Smooth muscle cell (in vitro differentiated cells): Measurements from ENCODE around the gene PRKRA. TPM values are rescaled to one million over a fixed set of nuclear protein-coding genes. Genes with fewer than 3 reads are reported as not detected.
"Not testable (repeated sequence)": the region's sequence is repeated elsewhere in the genome, so short reads cannot be mapped to it uniquely, and the experiment has no call there.

ENCODE experiments used
- DNase-seq: peaks from one replicate; lab custom pipeline; 2025; ENCODE audit not compliant: unreplicated experiment; lab: John Stamatoyannopoulos, UW
- H2AFZ ChIP-seq: fragments of 200-600 bp; sonication (generic); 2 replicates; pipeline ENCODE4 v1.6.0; 2016; ENCODE audit warnings: antibody characterized with exemption, low read depth, mild to moderate bottlenecking
- H3F3A ChIP-seq: fragments of 200-600 bp; sonication (generic); 2 replicates; pipeline ENCODE4 v1.6.0; 2017; ENCODE audit warnings: antibody characterized with exemption, low read depth
- H3K27ac ChIP-seq: fragments of 200-600 bp; sonication (generic); 2 replicates; pipeline ENCODE4 v1.5.1; 2016; ENCODE audit warnings: low read depth, mild to moderate bottlenecking
- H3K27me3 ChIP-seq: fragments of 200-600 bp; sonication (generic); 2 replicates; pipeline ENCODE4 v1.6.1; 2016; ENCODE audit warnings: low read depth, mild to moderate bottlenecking
- H3K36me3 ChIP-seq: fragments of 200-600 bp; sonication (generic); 2 replicates; pipeline ENCODE4 v1.5.1; 2016; ENCODE audit warnings: low read depth
- H3K4me1 ChIP-seq: fragments of 200-600 bp; sonication (generic); 2 replicates; pipeline ENCODE4 v1.5.1; 2016; ENCODE audit warnings: low read depth
- H3K4me2 ChIP-seq: fragments of 200-600 bp; sonication (generic); 2 replicates; pipeline ENCODE4 v1.6.0; 2016; ENCODE audit warnings: mild to moderate bottlenecking
- H3K4me3 ChIP-seq: fragments of 200-600 bp; sonication (generic); 2 replicates; pipeline ENCODE4 v1.5.1; 2016; ENCODE audit warnings: mild to moderate bottlenecking
- H3K79me2 ChIP-seq: fragments of 200-600 bp; sonication (generic); 2 replicates; pipeline ENCODE4 v1.6.0; 2016; ENCODE audit warnings: low read depth, mild to moderate bottlenecking
- H3K9ac ChIP-seq: fragments of 200-600 bp; sonication (generic); 2 replicates; pipeline ENCODE4 v1.6.0; 2016; ENCODE audit warnings: low read depth
- H3K9me3 ChIP-seq: fragments of 200-600 bp; sonication (generic); replicated peaks from 2 replicates; pipeline ENCODE4 v1.5.1; 2016; ENCODE audit warnings: low read depth
- H4K20me1 ChIP-seq: fragments of 200-600 bp; sonication (generic); 2 replicates; pipeline ENCODE4 v1.6.0; 2016; ENCODE audit warnings: low read depth
- CTCF ChIP-seq: fragments of 200-600 bp; sonication (generic); IDR thresholded peaks from 2 replicates; pipeline ENCODE4 v1.5.1; 2017; ENCODE audit warnings: borderline replicate concordance, mild to moderate bottlenecking, antibody characterized with exemption; ENCODE audit not compliant: insufficient read depth, poor library complexity, severe bottlenecking
- WGBS: methylation state at CpG from one replicate; pipeline ENCODE4 v1.1.7; 2016; ENCODE audit warnings: low lambda C conversion rate; 5-methylcytosine and 5-hydroxymethylcytosine counted together
- polyA plus RNA-seq: library from polyadenylated mRNA; unstranded; fragments of >200 nt; fragmentation: Nextera tagmentation; extraction: Ambion mirVana; gene quantifications from 2 replicates; pipeline ENCODE4 v1.2.1, GENCODE V29; 2016
- total RNA-seq: library from RNA; depleted of rRNA; stranded (reverse); fragments of >200 nt; gene quantifications from 2 replicates; pipeline ENCODE4 v1.2.3, GENCODE V29; 2014

Gene PRKRA
- total and polyA plus RNA-seq, 2 experiments from 2014 or later = 48.8 to 57.5 TPM

- Histone ChIP-seq H3K4me1 (no peaks in the 10 kb centered on the region), H3K9ac (peak overlapping the region; percentile 92), H3F3A (no peaks in the 10 kb centered on the region), H4K20me1 (no peaks in the 10 kb centered on the region), H3K9me3 (no peaks in the 10 kb centered on the region), H3K79me2 (peaks cover 10% of the 10 kb centered on the region), H2AFZ (peak overlapping the region; percentile 93), H3K4me3 (peak overlapping the region; percentile 83), H3K27ac (peak overlapping the region; percentile 91), H3K27me3 (no peaks in the 10 kb centered on the region), H3K36me3 (no peaks in the 10 kb centered on the region), H3K4me2 (peak overlapping the region; percentile 88)
- under 1% methylated on average over 44 of the region's 45 CpGs for WGBS
- peak; percentile 67 for DNase-seq
- no peak for TF ChIP-seq CTCF
These were observed 37.3 kb downstream of the PRKRA start for GRCh38 chr2:178413472-178414265.

GRCh38 chr2:178412453-178412852 is 38.5 kb downstream of the PRKRA start:
- not testable (repeated sequence) for H3K4me1 ChIP-seq, H4K20me1 ChIP-seq, H3K79me2 ChIP-seq, DNase-seq, H3K4me3 ChIP-seq, H3K9me3 ChIP-seq, H3K4me2 ChIP-seq, H3K27me3 ChIP-seq, H3K36me3 ChIP-seq, H2AFZ ChIP-seq, H3K27ac ChIP-seq, H3F3A ChIP-seq, H3K9ac ChIP-seq
- WGBS = 96% methylated on average over 8 of the region's 8 CpGs

GRCh38 chr2:178412047-178412446 is 38.9 kb downstream of the PRKRA start:
- H3K36me3 ChIP-seq = no peaks in the 10 kb centered on the region
- DNase-seq = no peak
- H3K79me2 ChIP-seq = peaks cover 9% of the 10 kb centered on the region
- H3K4me3 ChIP-seq = no peak overlapping the region
- no peak overlapping the region for H3K9ac ChIP-seq
- H3K9me3 ChIP-seq = no peaks in the 10 kb centered on the region
- H3K4me2 ChIP-seq = no peak overlapping the region
- no peak for TF ChIP-seq CTCF
- no peak overlapping the region for H3K27ac ChIP-seq
- H2AFZ ChIP-seq = no peak overlapping the region
- H3F3A ChIP-seq = no peaks in the 10 kb centered on the region
- WGBS = 80% methylated on average over 3 of the region's 3 CpGs
- H3K4me1 ChIP-seq = no peaks in the 10 kb centered on the region
- no peaks in the 10 kb centered on the region for H4K20me1 ChIP-seq
- no peaks in the 10 kb centered on the region for H3K27me3 ChIP-seq

- H3K4me3 ChIP-seq = no peak overlapping the region
- no peak overlapping the region for H2AFZ ChIP-seq
- H3K36me3 ChIP-seq = no peaks in the 10 kb centered on the region
- 90% methylated on average over 5 of the region's 5 CpGs for WGBS
- no peak overlapping the region for H3K4me2 ChIP-seq
- no peaks in the 10 kb centered on the region for H3K79me2 ChIP-seq
- TF ChIP-seq CTCF = no peak
- no peaks in the 10 kb centered on the region for H3K27me3 ChIP-seq
- no peaks in the 10 kb centered on the region for H3K9me3 ChIP-seq
- no peaks in the 10 kb centered on the region for H3F3A ChIP-seq
- no peaks in the 10 kb centered on the region for H4K20me1 ChIP-seq
- no peaks in the 10 kb centered on the region for H3K4me1 ChIP-seq
- H3K9ac ChIP-seq = no peak overlapping the region
- H3K27ac ChIP-seq = no peak overlapping the region
- no peak for DNase-seq
These were observed 41.7 kb downstream of the PRKRA start for GRCh38 chr2:178409261-178409660.
